GM23248 (cell line): ENCODE measurements around the gene CD4. TPM values are rescaled to one million over a fixed set of nuclear protein-coding genes. Genes with fewer than 3 reads are reported as not detected.

Source experiments
- DNase-seq: peaks from one replicate; pipeline ENCODE4 v3.0.0-alpha.2; 2015
- H2AFZ ChIP-seq: fragments of 200-600 bp; sonication (generic); 2 replicates; pipeline ENCODE4 v1.6.1; 2016; ENCODE audit warnings: antibody characterized with exemption
- H3F3A ChIP-seq: fragments of 200-600 bp; sonication (generic); 2 replicates; pipeline ENCODE4 v1.6.1; 2016; ENCODE audit warnings: mild to moderate bottlenecking, antibody characterized with exemption, mixed run types; ENCODE audit not compliant: insufficient read depth
- H3K27ac ChIP-seq: fragments of 200-600 bp; sonication (generic); 2 replicates; pipeline ENCODE4 v1.5.1; 2016; ENCODE audit warnings: mild to moderate bottlenecking
- H3K27me3 ChIP-seq: fragments of 200-600 bp; sonication (generic); replicated peaks from 2 replicates; pipeline ENCODE4 v1.6.1; 2016; ENCODE audit warnings: mild to moderate bottlenecking; ENCODE audit not compliant: insufficient read depth
- H3K36me3 ChIP-seq: fragments of 200-600 bp; sonication (generic); 2 replicates; pipeline ENCODE4 v1.6.1; 2016; ENCODE audit warnings: low read depth, mild to moderate bottlenecking
- H3K4me1 ChIP-seq: fragments of 200-600 bp; sonication (generic); 2 replicates; pipeline ENCODE4 v1.6.1; 2016; ENCODE audit warnings: mild to moderate bottlenecking; ENCODE audit not compliant: insufficient read depth
- H3K4me2 ChIP-seq: fragments of 200-600 bp; sonication (generic); one replicate; pipeline ENCODE4 v1.6.1; 2016; ENCODE audit warnings: mild to moderate bottlenecking; ENCODE audit not compliant: unreplicated experiment
- H3K4me3 ChIP-seq: fragments of 200-600 bp; sonication (generic); 2 replicates; pipeline ENCODE4 v1.5.1; 2016; ENCODE audit warnings: mild to moderate bottlenecking
- H3K79me2 ChIP-seq: fragments of 200-600 bp; sonication (generic); 2 replicates; pipeline ENCODE4 v1.6.1; 2016; ENCODE audit warnings: mild to moderate bottlenecking; ENCODE audit not compliant: insufficient read depth
- H3K9ac ChIP-seq: fragments of 200-600 bp; sonication (generic); 2 replicates; pipeline ENCODE4 v1.6.1; 2016; ENCODE audit warnings: mild to moderate bottlenecking
- H3K9me2 ChIP-seq: fragments of 200-600 bp; sonication (generic); 2 replicates; pipeline ENCODE4 v1.6.1; 2016; ENCODE audit warnings: mixed run types, mild to moderate bottlenecking, moderate library complexity; ENCODE audit not compliant: insufficient read depth
- H3K9me3 ChIP-seq: fragments of 200-600 bp; sonication (generic); one replicate; pipeline ENCODE4 v1.6.1; 2017; ENCODE audit warnings: low read depth
- H4K20me1 ChIP-seq: fragments of 200-600 bp; sonication (generic); 2 replicates; pipeline ENCODE4 v1.6.0; 2016; ENCODE audit not compliant: insufficient read depth
- EZH2 ChIP-seq: fragments of 200-600 bp; sonication (generic); IDR thresholded peaks from 2 replicates; pipeline ENCODE4 v1.6.1; 2018; ENCODE audit warnings: antibody characterized with exemption, mild to moderate bottlenecking; ENCODE audit not compliant: insufficient read depth, poor library complexity, severe bottlenecking
- EZH2phosphoT487 ChIP-seq: fragments of 200-600 bp; sonication (generic); IDR thresholded peaks from 2 replicates; pipeline ENCODE4 v1.6.1; 2018; ENCODE audit warnings: antibody characterized with exemption, moderate library complexity, mild to moderate bottlenecking, low read depth; ENCODE audit not compliant: insufficient read depth
- WGBS, 2 experiments: methylation state at CpG; one replicate each; pipeline ENCODE4 v1.1.6; 2015 to 2017; ENCODE audit warnings: low lambda C conversion rate in 2 of 2, low coverage in 1 of 2; ENCODE audit errors: missing lambda C conversion rate in 2 of 2; 5-methylcytosine and 5-hydroxymethylcytosine counted together
- in situ Hi-C: fragments of 300-500 bp; cut with MboI; formaldehyde crosslinking; loops from 2 replicates; pipeline ENCODE4 v1.15.0; 2020
- polyA plus RNA-seq: library from polyadenylated mRNA; unstranded; fragments of >200 nt; fragmentation: Nextera tagmentation; extraction: Ambion mirVana; gene quantifications from 2 replicates; pipeline ENCODE4 v1.2.1, GENCODE V29; 2016
- total RNA-seq: library from RNA; depleted of rRNA; stranded (reverse); fragments of >200 nt; shearing (Covaris generic); gene quantifications from 2 replicates; pipeline ENCODE4 v1.2.3, GENCODE V29; 2014

The CD4 gene
- total and polyA plus RNA-seq, 2 experiments from 2014 or later, result not detected

DNA sequence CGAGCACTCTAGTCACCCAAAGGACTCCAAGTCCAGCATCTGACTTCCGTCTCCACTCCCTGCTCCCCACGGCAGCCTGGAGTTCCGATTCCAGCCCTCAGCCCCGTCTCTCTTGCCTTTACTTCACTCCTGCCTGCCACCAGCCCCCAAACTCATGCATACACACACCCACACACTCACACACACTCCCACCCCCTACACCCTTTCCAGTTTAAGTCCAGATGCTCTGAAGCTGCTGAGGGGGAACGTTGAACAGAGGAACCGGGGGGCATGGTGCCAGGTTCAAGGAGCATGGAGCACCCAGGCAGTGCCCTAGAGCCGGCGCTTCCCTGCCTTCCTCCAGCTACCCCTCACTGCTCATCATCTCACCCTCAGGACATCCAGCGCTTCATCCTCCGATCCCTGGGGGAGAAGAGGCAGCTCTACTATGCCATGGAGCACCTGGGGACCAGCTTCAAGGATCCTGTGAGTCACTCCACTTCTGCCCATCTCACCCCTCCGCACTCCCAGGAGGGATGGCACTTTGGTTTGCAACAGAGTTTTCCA lies 42.2 kb downstream of the CD4 start:
- in situ Hi-C loops, result no loop called here
- no peak for TF ChIP-seq EZH2phosphoT487
- TF ChIP-seq EZH2, result no peak
- no peak for DNase-seq
- 87 to 91% methylated on average over 10 to 12 of the region's 12 CpGs for WGBS, 2 experiments
- no peak overlapping the region for H3K4me3 ChIP-seq
- H3K4me1 ChIP-seq, result peaks cover 15% of the 10 kb centered on the region; the same call in 1 of the 2 replicates
- no peak overlapping the region for H3K4me2 ChIP-seq
- H3K79me2 ChIP-seq, result peaks cover 25% of the 10 kb centered on the region
- no peak overlapping the region for H2AFZ ChIP-seq
- peaks cover 12% of the 10 kb centered on the region; the same call in 1 of the 2 replicates for H3K36me3 ChIP-seq
- no peaks in the 10 kb centered on the region; the same call in 1 of the 2 replicates for H3F3A ChIP-seq
- no peaks in the 10 kb centered on the region for H3K9me3 ChIP-seq
- H3K27me3 ChIP-seq, result no peaks in the 10 kb centered on the region
- H3K27ac ChIP-seq, result no peak overlapping the region
- H3K9ac ChIP-seq, result no peak overlapping the region
- no peaks in the 10 kb centered on the region for H3K9me2 ChIP-seq
- no peaks in the 10 kb centered on the region for H4K20me1 ChIP-seq

- H3K27ac ChIP-seq, result no peak overlapping the region
- no peak overlapping the region for H3K4me3 ChIP-seq
- no peak overlapping the region for H3K9ac ChIP-seq
- H3K4me1 ChIP-seq, result peaks cover 13% of the 10 kb centered on the region; the same call in 1 of the 2 replicates
- H3K36me3 ChIP-seq, result peaks cover 12% of the 10 kb centered on the region; the same call in 1 of the 2 replicates
- H4K20me1 ChIP-seq, result no peaks in the 10 kb centered on the region
- WGBS, 2 experiments, result 90 to 95% methylated on average over 4 of the region's 4 CpGs
- no peaks in the 10 kb centered on the region for H3K9me2 ChIP-seq
- no peaks in the 10 kb centered on the region; the same call in 1 of the 2 replicates for H3F3A ChIP-seq
- TF ChIP-seq EZH2phosphoT487, result no peak
- TF ChIP-seq EZH2, result no peak
- no peak for DNase-seq
- H3K79me2 ChIP-seq, result peaks cover 19% of the 10 kb centered on the region
- in situ Hi-C loops, result no loop called here
- H3K4me2 ChIP-seq, result no peak overlapping the region
- no peak overlapping the region for H2AFZ ChIP-seq
- no peaks in the 10 kb centered on the region for H3K27me3 ChIP-seq
- H3K9me3 ChIP-seq, result no peaks in the 10 kb centered on the region
These were observed 42.8 kb downstream of the CD4 start for GRCh38 chr12:6832125-6832524.

- Histone ChIP-seq H3K27me3 (no peaks in the 10 kb centered on the region), H3K79me2 (peaks cover 9% of the 10 kb centered on the region), H4K20me1 (no peaks in the 10 kb centered on the region), H3K4me1 (peaks cover 8% of the 10 kb centered on the region; the same call in 1 of the 2 replicates), H2AFZ (no peak overlapping the region), H3K27ac (no peak overlapping the region), H3K4me2 (no peak overlapping the region), H3K36me3 (peaks cover 12% of the 10 kb centered on the region; the same call in 1 of the 2 replicates), H3K4me3 (no peak overlapping the region), H3K9ac (no peak overlapping the region), H3K9me3 (no peaks in the 10 kb centered on the region), H3F3A (no peaks in the 10 kb centered on the region; the same call in 1 of the 2 replicates), H3K9me2 (no peaks in the 10 kb centered on the region)
- WGBS, 2 experiments, result 84 to 90% methylated on average over 6 of the region's 6 CpGs
- peak; percentile 31 for DNase-seq
- in situ Hi-C loops, result no loop called here
- TF ChIP-seq EZH2phosphoT487 (no peak), EZH2 (no peak)
These were observed 44.0 kb downstream of the CD4 start for GRCh38 chr12:6833189-6833890.

DNA sequence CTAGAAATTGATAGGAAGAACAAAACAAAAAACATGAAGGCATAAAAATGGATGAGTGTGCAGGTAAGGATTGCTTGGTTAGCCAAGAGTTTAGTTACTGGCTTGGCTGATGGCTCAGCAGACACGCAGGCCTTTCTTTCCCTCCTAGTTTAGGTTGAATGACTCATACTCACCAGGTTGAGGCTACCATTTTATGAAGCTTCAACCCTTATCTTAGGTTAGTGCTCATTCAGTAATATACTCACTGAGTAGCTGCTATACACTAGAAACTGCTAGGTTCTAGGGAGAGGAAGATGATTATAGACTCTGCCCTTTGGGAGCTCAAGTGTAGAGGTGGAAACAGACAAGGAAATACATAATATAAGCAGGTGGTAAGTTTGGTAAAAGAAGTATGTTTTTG lies 44.9 kb downstream of the CD4 start:
- H3F3A ChIP-seq, result no peaks in the 10 kb centered on the region; the same call in 1 of the 2 replicates
- WGBS, 2 experiments, result 97 to 100% methylated on average over 1 of the region's 1 CpG
- no peaks in the 10 kb centered on the region for H4K20me1 ChIP-seq
- H3K4me1 ChIP-seq, result peaks cover 8% of the 10 kb centered on the region; the same call in 1 of the 2 replicates
- no peaks in the 10 kb centered on the region for H3K9me2 ChIP-seq
- peaks cover 12% of the 10 kb centered on the region; the same call in 1 of the 2 replicates for H3K36me3 ChIP-seq
- H3K27ac ChIP-seq, result no peak overlapping the region
- in situ Hi-C loops, result no loop called here
- H3K79me2 ChIP-seq, result peaks cover 9% of the 10 kb centered on the region
- DNase-seq, result no peak
- H3K4me2 ChIP-seq, result no peak overlapping the region
- H2AFZ ChIP-seq, result no peak overlapping the region
- no peaks in the 10 kb centered on the region for H3K27me3 ChIP-seq
- H3K9ac ChIP-seq, result no peak overlapping the region
- no peaks in the 10 kb centered on the region for H3K9me3 ChIP-seq
- no peak for TF ChIP-seq EZH2
- TF ChIP-seq EZH2phosphoT487, result no peak
- no peak overlapping the region for H3K4me3 ChIP-seq
